GM21515 (cell line): ENCODE data around the gene ITPK1.

ENCODE experiments used
- ATAC-seq: cut with Tn5 transposase; IDR thresholded peaks from one replicate; pipeline ENCODE4 v1.9.1; 2021; ENCODE audit not compliant: unreplicated experiment

The ITPK1 gene

DNA sequence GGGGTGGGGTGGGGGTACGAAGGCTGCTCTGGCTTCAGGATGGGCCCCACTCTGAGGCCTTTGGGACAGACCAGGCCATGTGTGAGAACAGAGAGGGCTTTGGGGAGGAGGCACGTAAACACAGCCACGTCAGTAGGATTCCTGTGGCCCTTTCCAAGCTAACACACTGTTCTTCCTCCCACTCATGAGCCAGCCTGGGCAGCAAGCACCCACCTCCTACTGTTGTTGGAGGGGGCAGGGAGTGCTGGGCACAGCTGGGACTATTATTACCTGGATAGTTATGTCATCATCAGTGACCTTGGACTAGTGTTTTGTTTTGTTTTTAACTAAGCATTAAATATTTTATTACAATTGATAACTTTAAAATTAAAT is 187.5 kb downstream of the ITPK1 start:
- no peak for ATAC-seq

- ATAC-seq: no peak
Observed at GRCh38 chr14:92927349-92928257, 188.1 kb downstream of the ITPK1 start.

GRCh38 chr14:92926931-92927330 is 188.8 kb downstream of the ITPK1 start:
- no peak for ATAC-seq

DNA sequence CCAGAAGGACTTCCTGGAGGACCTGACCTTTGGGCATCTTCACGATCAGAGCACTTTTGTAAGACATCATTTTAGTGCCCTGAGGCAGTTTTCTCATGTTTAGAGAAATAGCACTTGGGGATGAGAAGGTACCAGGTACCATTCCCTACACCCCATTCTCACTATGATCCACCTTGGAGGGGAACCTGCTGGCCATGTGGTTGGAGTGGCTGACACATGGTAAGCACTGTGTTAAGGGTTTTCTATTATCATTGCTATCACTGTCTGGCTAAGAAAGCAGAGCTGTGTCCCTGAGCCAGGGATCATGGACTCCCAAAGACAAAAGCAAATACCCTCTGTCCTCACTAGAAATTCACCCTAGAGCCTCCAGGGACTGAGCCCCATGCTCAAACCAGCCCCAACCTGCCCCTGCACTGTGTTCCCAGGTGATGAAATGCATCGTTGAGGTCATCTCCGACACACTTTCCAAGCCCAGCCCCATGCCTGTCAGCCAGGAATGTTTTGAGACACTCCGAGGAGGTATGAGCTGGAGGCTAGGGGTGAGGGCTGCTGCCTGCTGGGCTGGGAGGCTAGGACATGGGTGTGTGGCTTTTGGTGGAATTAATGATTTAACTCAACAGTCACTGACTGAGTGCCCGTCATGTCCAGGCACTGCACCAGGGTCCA is 189.4 kb downstream of the ITPK1 start:
- ATAC-seq: no peak

DNA sequence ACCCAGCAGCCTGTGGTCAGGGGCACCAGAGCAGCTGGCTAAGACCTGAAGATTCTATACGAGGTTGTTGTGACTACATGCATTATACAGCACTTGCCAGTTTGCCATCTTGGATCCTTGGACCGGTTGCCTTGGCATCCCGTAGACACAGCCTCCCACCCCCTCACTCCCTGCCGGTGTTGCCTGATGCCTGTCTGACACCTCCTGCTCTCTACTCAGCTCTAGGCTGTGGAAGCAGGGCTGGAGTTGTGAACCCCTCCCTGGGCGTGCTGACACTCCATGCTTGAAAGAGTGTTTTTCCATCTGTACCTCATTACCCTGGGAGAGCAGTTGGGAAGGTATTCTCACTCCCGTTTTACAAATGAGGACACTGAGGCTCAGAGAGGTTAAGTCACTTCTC is 190.3 kb downstream of the ITPK1 start:
- no peak for ATAC-seq

GRCh38 chr14:92924247-92924646 is 191.5 kb downstream of the ITPK1 start:
- ATAC-seq: no peak

- ATAC-seq: no peak
Observed at GRCh38 chr14:92923744-92924103, 192.0 kb downstream of the ITPK1 start.

- no peak for ATAC-seq
Observed at GRCh38 chr14:92922883-92923743, 192.6 kb downstream of the ITPK1 start, which contains the start of gene CHGA. Gene CHGA, plus strand, starts transcription at chr14:92923150. Its CDS starts 210 bp downstream, at chr14:92923360.

DNA sequence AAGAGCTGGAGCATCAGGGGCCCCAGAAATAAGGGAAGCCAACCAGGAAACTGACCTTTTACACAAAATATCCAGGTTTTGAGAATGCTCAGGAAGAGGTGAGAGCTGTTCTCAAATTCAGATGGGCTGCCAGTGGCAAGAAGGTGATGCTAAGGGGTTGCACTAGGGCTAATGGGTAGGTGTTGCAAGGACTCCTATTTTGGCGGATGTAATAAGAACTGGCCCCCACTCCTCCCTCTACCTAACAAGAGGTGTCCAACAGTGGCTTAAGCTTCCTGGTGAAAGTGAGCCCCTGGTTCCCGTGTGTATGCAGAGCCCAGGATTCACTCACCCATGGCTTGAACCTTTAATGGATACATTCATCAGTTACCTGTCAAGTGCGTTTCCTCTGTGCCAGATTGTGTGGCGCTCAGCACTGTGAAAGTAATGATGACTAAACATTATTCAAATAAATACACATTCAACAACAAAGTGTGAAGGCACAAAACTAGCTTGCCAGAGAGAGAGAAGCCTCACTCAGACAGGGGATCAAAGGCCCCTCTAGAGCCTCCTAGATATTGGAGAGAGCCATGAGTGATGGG is 193.5 kb downstream of the ITPK1 start:
- ATAC-seq: no peak

DNA sequence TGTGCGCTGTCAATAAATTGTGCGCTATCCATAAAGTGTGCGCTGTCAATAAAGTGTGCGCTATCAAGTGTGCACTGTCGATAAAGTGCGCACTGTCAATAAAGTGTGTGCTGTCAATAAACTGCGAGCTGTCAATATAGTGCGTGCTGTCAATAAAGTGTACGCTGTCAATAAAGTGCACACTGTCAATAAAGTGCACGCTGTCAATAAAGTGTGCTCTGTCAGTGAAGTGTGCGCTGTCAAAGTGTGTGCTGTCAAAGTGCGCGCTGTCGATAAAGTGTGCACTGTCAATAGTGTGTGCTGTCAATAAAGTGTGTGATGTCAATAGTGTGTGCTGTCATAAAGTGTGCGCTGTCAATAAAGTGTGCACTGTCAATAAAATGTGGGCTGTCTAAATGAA is 195.7 kb downstream of the ITPK1 start:
- ATAC-seq: no peak

DNA sequence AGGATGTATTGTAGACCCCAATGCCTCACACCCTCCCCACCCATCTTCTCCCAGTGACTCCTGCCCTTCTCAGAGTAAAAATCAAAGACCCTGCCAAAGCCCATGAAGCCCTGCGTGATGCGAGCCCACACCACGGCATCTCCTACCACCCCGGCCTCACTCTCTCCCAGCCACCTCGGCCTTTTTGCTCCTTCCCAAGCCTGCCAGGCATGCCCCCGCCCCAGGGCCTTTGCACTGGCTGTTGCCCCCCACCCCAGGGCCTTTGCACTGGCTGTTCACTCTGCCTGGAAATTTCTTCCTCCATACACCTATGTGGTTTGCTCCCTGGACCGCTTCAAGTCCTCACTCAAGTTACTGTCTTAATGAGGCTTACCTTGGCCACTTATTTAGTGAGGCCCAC is 197.8 kb downstream of the ITPK1 start:
- ATAC-seq: no peak

DNA sequence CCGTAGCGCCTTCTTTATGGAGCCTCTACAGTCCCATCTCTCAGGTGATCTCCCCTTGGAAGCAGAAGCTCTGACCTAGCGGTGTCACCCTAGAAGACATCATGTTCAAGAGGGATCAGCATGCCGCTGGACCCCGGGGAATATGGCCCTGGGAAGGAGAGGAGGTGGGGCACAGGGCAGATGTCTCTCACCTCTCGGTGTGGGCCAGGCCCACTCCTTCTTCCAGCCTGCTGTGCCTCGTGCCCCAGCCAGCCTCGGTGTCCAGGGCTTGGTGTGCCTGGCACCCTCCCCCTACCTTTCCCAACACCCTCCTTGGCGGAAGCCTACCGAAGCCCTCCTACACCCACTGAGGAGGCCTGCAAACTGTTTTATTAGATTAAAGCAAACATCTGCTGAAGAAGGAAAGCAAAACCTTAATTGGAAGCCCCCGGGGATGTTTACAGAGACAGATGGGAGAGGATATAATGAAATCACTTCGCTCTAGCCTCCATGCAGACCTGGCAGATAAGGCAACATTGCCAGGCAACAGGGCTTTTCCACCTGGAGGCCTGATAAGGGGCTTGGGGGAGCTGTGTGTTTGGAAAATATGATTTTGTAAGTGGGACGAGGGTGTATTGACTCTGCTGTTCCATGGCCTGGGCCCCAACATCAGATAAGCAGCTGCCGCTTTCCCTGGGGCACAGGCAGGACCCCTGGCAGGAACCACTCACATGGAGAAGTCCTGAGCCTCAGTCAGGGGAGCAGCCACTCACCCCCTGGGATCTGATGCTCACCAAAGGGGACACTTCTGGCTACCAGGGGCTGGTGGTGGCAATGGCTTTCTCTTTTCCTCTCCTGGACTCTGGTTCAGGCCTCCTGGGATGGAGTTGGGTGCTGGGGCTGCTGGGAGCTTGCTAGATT is 198.4 kb downstream of the ITPK1 start:
- ATAC-seq: no peak

DNA sequence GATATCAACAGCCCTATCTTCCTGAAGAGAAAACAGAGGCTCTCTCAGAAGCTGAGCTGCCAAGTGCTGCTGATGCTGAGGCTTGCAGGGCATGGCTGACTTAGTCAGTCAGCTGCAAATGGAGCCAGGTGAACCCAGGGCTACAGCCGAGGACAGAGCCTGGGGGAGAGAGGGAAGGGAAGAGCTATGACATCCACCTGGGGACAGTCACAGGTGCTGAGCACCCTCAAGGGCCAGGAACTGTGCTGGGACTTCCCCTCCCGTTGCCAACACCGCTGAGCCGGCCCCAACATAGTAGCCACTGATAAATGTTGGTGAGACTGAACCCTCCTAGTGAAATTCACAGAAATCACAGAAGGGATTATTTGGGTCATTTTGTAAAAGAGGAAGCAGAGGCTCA is 199.5 kb downstream of the ITPK1 start:
- no peak for ATAC-seq

DNA sequence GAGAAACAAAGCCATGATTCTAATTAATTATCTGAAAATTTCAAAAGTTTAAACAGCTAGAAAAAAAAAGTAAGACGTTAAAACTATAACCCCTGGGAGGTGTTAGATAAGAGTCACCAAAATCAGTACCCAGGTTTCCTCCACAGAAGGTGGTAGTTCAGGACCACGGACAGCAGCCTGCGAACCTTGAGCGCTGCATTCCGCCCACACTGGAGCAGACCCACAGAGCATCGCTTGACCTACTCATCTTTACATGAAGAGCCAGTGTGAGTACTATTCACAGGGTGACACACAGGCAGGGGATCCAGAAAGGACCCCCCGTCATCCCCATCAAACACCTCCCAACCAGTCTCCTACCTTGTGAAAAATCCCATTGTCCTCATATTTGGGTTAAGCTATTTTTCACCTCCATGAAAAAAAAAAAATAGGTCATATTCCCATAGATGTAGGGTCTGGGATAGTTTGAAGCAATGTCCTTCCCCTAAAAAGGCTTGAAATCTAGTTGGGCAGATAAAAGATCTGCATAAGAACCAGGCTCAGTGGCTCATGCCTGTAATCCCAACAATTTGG is 201.6 kb downstream of the ITPK1 start:
- ATAC-seq: no peak

GRCh38 chr14:92907316-92907911 is 208.3 kb downstream of the ITPK1 start:
- no peak for ATAC-seq

GRCh38 chr14:92906823-92907222 is 208.9 kb downstream of the ITPK1 start:
- ATAC-seq: no peak

GRCh38 chr14:92906420-92906819 is 209.3 kb downstream of the ITPK1 start:
- no peak for ATAC-seq

DNA sequence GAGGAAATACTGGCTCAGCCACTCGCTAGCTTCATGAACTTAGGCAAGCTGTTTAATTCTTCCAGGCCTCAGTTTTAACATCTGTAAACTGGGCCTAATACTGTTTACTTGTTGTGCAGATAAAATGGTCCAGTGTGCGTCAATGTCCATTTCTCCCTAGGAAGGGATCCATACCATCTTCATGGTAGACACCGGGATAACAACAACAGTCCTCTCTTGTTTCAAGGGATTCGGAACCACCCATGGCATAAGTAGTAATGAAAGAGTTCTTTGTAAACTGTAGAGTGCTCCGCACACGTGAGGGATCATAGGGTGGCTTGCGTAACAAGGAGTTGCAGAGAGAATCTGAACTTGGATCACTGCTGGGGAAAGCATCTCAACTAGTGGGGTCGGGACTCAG is 210.1 kb downstream of the ITPK1 start:
- ATAC-seq: no peak

DNA sequence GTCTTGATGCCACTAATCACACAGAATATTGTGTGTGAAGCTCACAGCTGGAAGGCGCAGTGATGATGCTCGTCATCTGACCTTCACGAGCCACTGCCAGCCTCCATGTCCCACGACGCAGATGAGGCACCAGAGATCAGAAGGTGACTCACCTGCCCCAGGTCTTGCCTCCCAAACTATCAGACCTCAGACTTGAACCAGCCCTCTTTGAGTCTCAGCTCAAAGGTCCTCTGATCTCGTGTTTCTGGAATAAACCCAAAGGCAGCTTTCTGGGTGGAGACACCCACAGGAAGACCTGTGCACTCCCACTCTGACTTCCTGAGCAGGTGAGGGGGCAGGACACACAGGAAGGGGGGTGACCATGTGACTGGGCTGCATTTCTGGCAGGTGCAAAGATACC is 212.4 kb downstream of the ITPK1 start:
- ATAC-seq: no peak
